GM10266 (cell line): Measurements from ENCODE around the gene SVIL.

Experiments used
- DNase-seq: peaks from one replicate; pipeline ENCODE4 v3.0.0; 2012; ENCODE audit errors: extremely low spot score
- CTCF ChIP-seq: IDR thresholded peaks from 2 replicates; pipeline ENCODE4 v1.5.1; 2012; ENCODE audit warnings: mild to moderate bottlenecking, low read depth; ENCODE audit not compliant: control insufficient read depth, insufficient read depth; ENCODE audit errors: missing control alignments

SVIL gene

GRCh38 chr10:29427667-29428066 lies 207.1 kb downstream of the SVIL start:
- no peak for TF ChIP-seq CTCF
- DNase-seq = no peak

- DNase-seq = no peak
- TF ChIP-seq CTCF = no peak
Measured at GRCh38 chr10:29426420-29426819, 208.4 kb downstream of the SVIL start.

GRCh38 chr10:29424017-29424416 lies 210.8 kb downstream of the SVIL start:
- TF ChIP-seq CTCF = no peak
- DNase-seq = no peak

- DNase-seq = no peak
- no peak for TF ChIP-seq CTCF
Measured at GRCh38 chr10:29420744-29421143, 214.0 kb downstream of the SVIL start.

- no peak for TF ChIP-seq CTCF
- no peak for DNase-seq
Measured at GRCh38 chr10:29417324-29417723, 217.4 kb downstream of the SVIL start.

GRCh38 chr10:29415876-29416275 lies 218.9 kb downstream of the SVIL start:
- DNase-seq = no peak
- TF ChIP-seq CTCF = no peak

GRCh38 chr10:29414501-29414900 lies 220.3 kb downstream of the SVIL start:
- no peak for TF ChIP-seq CTCF
- no peak for DNase-seq
